Measurements from ENCODE around the gene BOD1L2. TPM values are rescaled to one million over a fixed set of nuclear protein-coding genes. Genes with fewer than 3 reads are reported as not detected.

Gene BOD1L2
- polyA plus RNA-seq, 1 donor = not detected

DNA sequence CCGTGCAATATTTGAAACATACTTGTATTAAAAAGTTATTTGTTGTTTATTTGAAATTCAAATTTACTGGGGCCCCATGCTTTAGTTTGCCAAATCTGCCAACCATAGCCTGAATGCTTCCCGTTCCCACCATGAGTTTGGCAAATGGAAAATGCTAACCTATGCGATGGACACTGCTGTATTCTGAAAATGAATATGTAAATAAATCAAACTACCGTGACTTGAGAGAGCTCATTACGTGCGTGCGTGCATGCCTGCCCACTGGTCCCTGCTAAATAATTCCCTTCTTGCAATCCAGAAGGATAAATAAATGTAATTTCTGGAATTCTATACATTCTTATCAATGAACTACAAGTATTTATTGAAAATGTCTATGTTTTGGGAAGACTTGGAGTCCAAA lies 3.2 kb downstream of the BOD1L2 start:
- DNase-seq (ENCODE audit: low read depth) = no peak

DNA sequence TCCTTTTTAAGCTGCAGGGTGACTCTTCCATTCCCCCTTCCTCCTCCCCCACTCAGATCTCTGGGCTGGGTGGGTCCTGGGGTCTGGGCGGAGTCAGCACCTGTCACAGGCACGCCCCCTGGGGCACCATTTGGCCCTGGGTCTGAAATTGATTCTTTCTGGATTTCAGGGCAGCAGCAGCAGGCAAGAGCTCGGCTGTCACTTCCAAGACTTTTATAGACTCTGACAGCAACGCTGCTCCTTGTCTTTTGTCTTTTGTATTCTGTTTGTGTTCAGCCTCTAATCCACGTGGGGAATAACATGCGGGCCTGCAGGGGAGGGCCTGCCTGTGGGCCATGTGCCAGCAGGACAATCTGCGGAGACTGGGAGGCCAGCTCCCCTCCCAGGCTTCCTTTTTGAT lies 3.9 kb downstream of the BOD1L2 start:
- DNase-seq (ENCODE audit: low read depth) = no peak

DNA sequence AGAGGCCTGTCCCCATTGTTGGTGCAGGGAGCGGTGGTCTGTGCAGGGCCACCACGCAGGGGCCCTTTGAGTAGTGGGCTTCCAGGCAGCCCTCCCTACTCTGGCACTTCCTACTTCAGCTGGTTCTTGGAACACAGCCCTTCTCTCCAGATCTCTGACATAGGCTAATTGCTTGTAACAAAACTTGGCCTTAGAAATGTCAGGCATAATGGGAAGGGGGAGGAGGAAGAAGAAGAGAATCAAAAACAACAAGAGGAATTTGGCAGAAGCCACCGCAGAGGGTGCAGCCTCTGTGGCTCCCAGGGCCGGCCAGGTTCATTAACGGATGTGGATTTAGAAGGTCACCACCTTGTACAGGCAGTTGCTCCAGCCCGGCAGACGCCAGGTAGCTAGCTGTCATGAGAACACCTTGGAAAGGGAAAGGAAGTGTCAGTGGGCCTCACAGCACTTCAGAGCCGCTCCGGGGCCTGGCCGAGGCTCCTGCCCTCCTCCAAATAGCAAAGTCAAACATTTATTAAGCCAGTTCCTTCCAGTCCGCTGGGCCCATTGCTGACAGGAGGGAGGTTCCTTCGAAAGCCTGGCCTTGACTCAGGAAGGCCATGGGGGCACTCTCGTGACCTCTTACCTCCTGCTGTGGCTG lies 7.4 kb downstream of the BOD1L2 start:
- DNase-seq (ENCODE audit: low read depth) = no peak

DNA sequence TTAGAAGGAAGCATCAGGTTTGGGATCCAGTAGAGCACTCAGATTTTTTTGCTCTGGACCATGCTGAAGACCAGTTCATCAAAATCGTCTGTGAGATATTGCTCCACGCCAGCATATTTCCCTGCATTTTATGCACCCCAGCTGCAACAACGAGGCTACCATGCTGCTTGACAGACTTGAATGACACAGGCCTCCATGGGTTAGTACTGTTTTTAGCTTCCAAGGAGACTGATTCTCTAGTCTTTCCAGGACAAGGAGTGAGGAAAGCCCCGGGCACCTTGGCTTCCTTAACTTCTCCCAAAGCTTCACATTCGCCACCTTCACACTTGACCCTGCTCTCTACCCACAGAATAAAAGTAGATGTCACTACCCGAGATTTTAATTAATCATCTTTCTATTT lies 17.5 kb downstream of the BOD1L2 start:
- DNase-seq (ENCODE audit: low read depth) = no peak

DNA sequence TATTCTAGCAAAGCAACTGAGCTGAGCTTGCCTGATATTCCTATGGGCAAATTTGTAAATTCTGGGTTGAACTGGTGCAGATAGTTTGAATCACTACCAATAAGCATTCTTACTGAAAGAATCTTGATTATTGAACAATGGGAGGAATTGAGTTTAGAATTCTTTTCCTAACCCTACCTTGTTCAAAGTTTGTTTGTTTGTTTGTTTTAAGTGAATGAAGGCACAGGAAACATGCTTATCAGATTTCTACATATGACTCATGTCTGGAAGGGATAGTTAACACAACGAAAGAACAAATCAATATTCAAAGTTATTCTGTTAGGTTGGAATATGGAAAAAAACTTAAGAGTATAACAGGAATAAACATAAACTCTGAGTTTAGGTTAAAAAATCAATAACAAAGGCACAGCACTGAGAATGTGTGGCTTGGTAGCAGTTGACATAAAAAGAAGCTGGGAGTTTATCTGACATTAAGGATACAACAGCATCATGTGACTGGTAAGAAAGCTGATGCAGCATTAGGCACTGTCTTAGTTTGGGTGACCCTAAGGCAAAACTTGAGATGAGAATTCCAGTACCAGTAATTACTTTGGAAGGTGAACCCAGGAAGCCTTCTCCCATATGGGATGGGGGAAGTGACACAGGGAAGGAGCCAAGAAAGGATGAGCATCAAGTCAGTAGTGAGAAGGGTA lies 20.9 kb downstream of the BOD1L2 start:
- no peak for DNase-seq (ENCODE audit: low read depth)

DNA sequence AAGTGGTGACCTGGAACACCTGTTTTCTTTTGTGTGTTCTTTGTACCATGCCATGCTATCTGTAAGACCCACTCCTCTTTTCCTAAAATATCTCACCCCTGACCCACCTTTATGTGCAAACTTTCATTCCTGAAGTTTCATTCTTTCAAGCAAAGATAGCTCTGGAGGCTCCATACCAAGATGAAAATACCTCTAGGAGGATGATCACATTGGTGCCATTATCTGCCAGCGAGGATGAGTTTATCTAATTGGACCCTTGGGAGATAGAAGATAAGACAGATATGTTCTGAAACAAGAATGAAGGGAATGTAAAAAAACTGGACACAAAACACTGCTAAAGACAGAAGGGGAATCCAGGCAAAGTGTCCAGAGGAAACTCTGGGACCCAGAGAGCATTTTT lies 24.1 kb downstream of the BOD1L2 start:
- no peak for DNase-seq (ENCODE audit: low read depth)

DNA sequence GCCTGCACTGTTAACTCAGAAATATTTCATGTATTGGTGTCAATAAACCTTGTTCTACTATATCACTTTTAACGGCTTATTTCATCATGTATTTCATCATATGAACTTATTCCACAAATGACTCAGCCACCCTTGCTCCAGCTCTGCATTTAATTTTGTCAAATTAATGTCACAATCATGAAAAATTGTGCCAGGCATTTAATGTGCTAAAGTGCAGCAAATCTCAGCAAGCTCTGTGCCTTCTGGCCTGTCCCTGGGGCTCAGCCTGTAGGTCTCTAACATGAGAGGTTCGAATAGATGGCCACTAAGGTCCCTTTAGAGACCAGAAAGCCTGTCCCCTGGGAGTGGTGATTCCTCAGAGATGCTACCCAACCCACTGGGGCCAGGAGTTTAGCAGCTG lies 28.6 kb downstream of the BOD1L2 start:
- no peak for DNase-seq (ENCODE audit: low read depth)

DNA sequence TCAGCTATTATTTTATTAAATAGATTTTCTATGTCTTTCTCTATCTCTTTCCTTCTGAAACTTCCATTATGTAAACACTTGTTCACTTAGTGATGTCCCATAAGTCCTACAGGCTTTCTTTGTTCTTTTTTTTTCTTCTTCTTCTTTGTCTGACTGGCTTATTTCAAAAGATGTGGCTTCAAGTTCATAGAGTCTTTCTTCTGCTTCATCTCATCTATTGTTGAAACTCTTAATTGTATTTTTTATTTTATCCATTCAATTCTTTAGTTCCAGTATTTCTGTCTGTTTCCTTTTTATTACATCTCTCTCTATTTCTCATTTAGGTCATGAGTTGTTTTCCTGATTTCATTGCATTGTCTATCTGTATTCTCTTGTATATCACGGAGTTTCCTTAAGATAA lies 38.5 kb downstream of the BOD1L2 start:
- no peak for DNase-seq (ENCODE audit: low read depth)

DNA sequence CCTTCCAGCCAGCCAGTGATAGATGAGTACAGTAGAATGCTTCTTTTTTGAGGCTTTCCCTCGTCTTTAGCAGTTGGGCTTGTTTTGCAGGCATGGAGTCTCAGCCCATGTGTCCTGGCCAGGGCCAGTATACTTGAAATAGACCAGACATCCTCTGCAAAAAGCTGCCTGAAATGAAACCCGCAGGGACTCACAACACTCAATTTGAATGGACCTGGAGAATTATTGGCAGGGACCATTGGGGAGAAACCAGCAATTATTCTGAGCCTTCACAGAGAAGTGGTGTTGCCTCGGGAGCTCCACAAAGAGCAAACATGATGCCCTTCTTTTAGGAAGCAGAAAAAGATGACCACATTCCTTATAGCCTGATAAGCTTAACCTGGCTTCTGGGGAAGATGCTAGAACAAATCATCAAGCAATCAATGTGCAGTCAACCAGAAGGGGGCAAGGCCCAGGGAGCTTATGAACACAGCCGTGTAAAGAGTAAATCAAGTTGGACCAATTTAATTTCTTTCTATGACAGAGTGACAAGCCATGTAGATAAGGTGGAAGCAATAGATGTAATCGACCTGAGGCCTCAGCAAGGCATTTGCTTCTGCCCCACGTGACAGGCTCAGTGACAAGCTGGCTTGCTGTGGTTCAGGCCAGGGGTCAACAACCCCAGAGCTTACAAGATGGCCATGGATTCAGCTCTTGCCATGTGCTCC lies 42.1 kb downstream of the BOD1L2 start:
- no peak for DNase-seq (ENCODE audit: low read depth)

DNA sequence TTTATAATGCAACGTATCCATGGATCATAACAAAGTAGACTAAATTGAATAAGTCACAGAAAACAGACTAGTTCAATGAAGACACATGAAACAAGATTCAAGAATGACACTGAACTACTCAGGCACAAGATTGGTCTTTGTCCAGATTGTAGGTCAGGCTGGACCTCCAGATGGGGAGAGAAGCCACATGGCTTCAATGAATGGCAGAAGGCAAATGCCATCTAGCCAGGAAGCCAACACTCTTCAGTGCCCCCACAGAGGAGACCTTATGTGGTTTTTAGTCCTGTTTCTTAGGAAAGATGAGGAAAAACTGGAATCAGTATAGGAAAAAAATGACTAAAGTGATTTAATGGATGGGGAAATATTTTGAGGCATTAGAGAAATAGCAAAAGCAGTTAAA lies 43.1 kb downstream of the BOD1L2 start:
- DNase-seq (ENCODE audit: low read depth) = no peak

DNA sequence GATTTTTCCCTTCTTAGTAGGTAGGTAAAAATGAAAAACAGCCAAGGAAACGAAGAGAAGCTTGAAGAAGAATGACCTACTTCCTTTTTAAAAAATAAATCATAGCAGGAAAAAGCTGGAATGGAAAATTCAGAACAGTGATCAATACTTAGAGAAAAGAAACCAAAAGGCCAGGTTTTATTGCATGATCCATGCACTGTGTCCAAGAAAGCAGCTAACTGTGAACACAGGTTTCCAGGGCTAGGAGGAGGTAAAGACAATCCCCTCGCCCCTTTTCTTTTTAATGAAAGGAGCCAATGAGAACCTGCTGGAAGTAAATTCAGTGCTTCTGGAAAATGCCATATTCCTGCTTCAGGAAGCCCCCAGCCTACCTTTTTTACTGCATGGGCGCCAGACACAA lies 47.2 kb downstream of the BOD1L2 start:
- DNase-seq (ENCODE audit: low read depth) = no peak

DNA sequence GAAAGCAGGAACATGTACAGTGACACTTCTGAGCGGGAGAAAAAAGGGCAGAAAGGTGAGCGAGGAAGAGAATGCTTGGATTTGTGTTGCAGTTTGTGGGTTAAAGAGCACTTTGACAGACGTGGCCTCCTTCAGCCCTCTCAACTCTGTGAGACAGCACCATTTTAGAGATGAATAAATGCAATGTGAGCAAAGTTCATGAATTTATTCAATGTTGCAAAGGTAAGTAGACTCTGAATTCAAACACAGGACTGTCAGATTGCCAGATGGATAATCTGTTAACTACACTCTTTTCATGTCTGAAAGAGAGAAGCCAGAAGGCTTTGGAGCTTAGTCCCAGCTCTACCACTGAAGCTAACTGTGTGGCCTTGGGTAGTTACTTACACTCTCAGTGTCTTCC lies 47.7 kb downstream of the BOD1L2 start:
- DNase-seq (ENCODE audit: low read depth) = no peak

DNA sequence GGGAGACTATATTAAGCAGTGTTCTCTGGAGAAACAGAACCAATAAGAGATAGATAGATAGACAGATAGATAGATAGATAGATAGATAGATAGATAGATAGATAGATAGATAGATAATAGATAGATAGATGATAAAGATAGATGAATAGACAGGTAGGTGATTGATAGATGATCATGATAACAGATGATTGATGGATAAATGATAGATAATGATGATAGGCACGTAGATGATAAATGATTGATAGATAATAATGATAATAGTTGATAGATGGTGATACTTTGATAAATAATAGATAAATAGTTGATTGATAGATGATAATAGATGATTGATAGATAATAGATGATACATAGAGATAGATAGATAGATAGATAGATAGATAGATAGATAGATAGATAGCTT lies 48.5 kb downstream of the BOD1L2 start:
- DNase-seq (ENCODE audit: low read depth) = no peak

DNA sequence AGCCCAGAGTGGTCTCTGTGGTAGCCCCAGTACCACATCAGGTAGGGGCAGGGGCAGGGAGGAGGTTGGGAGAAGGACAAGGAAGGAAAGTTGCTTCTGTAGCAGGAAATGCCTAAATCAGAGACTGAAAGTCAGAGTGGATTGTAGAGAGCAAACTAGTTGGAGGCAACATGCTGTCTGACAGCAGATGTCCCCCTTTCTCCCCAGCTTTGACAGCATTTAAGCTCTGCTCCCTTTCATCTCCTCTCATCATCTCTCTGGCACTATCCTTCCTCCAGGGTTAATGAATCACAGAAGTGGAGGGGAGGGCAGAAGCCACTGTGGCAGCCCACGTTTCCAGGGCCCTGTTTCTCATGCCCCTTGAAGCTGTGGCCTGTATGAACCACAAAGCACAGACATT lies 50.4 kb downstream of the BOD1L2 start:
- no peak for DNase-seq (ENCODE audit: low read depth)

DNA sequence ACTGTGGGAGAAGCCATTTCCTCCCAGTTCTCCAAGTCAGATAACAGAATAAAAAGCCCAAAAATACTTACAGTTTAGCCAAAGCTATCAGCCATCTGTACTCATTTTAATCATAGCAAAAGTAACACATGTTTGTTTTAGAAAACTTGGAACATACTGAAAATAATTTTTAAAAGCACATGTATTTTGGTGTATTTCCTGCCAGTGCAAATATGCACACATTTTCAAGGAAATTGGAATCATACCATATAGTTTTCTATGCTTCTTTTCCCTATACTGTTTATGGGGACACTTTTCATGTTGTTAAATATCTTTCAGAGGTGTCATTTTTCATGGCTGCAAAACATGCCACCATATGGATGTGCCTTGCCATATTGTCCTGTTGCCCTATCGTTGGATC lies 51.2 kb downstream of the BOD1L2 start:
- no peak for DNase-seq (ENCODE audit: low read depth)

Other genes starting within 250 kb of the BOD1L2 start
- gene ST8SIA3, start 205.5 kb downstream of the BOD1L2 start, polyA plus RNA-seq (ENCODE audit: insufficient read length) = not detected

Data from forelimb muscle (tissue), 1 donor.